NCI-H1105 (cell line): Measurements from ENCODE around the gene CIITA.
A peak's percentile ranks its signal among the peaks of the same experiment; 100 is the strongest.
"Not testable (repeated sequence)": the region's sequence is repeated elsewhere in the genome, so short reads cannot be mapped to it uniquely, and the experiment has no call there.

ENCODE experiments used
- DNase-seq: peaks from one replicate; lab custom pipeline; 2025; lab: John Stamatoyannopoulos, UW

CIITA gene

GRCh38 chr16:10918294-10919002 lies 41.4 kb downstream of the CIITA start:
- peak; percentile 71 for DNase-seq

- no peak for DNase-seq
These were observed 42.0 kb downstream of the CIITA start for GRCh38 chr16:10919003-10919351.

- no peak for DNase-seq
These were observed 43.9 kb downstream of the CIITA start for GRCh38 chr16:10920726-10921427.

- no peak for DNase-seq
These were observed 44.7 kb downstream of the CIITA start for GRCh38 chr16:10921536-10922327.

- DNase-seq: no peak
These were observed 45.5 kb downstream of the CIITA start for GRCh38 chr16:10922328-10923145.

GRCh38 chr16:10923146-10923649 lies 46.2 kb downstream of the CIITA start:
- no peak for DNase-seq

GRCh38 chr16:10923650-10924214 lies 46.7 kb downstream of the CIITA start:
- DNase-seq: no peak

GRCh38 chr16:10925285-10925684 lies 48.3 kb downstream of the CIITA start:
- not testable (repeated sequence) for DNase-seq

- no peak for DNase-seq
These were observed 49.1 kb downstream of the CIITA start for GRCh38 chr16:10926094-10926493.

- DNase-seq: no peak
These were observed 49.9 kb downstream of the CIITA start for GRCh38 chr16:10926867-10927266.

GRCh38 chr16:10927497-10928112 lies 50.6 kb downstream of the CIITA start:
- DNase-seq: no peak

- peak; percentile 72 for DNase-seq
These were observed 52.1 kb downstream of the CIITA start for GRCh38 chr16:10929097-10929496.

- peak; percentile 44 for DNase-seq
These were observed 53.1 kb downstream of the CIITA start for GRCh38 chr16:10929853-10930754.

GRCh38 chr16:10930755-10931093 lies 53.7 kb downstream of the CIITA start:
- DNase-seq: no peak

- DNase-seq: no peak
These were observed 54.1 kb downstream of the CIITA start for GRCh38 chr16:10931134-10931533.

GRCh38 chr16:10931977-10932632 lies 55.1 kb downstream of the CIITA start:
- DNase-seq: no peak

- DNase-seq: no peak
These were observed 56.1 kb downstream of the CIITA start for GRCh38 chr16:10932959-10933710.

- no peak for DNase-seq
These were observed 56.9 kb downstream of the CIITA start for GRCh38 chr16:10933865-10934264.
